Measurements from ENCODE around the gene MYO3B.

DNA sequence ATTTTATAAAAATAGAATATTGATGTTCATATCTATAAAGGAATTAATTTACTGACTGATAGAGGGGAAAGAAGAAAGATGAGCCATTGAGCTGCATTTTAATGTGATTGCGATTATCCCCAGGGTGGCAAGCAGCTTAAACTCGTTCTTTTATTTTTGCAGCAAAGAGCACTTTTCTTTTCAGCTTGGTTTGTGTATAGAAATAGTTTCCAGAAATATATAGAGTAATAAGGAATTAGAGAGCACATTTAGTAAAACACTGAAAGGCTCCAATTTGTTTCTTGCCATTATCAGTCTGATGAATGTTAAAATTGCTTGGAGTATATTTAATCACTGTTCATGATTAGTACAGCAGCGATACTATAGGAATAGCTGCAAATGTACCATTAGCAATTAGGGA is 119.5 kb downstream of the MYO3B start:
- no peak for TF ChIP-seq CTCF (IDR thresholded peaks at IDR 0.05)
- no peak for TF ChIP-seq ELK1 (IDR thresholded peaks at IDR 0.05; ENCODE audit: low read depth, low read length)
- TF ChIP-seq ESRRA (IDR thresholded peaks at IDR 0.05; ENCODE audit: borderline replicate concordance, low read length) = no peak
- TF ChIP-seq SMC3 (IDR thresholded peaks at IDR 0.05) = no peak
- TF ChIP-seq POLR2A (IDR thresholded peaks at IDR 0.05; ENCODE audit: low read length) = no peak
- TF ChIP-seq ZFP36 (IDR thresholded peaks at IDR 0.05; ENCODE audit: borderline replicate concordance, partially characterized antibody) = no peak
- no peak for TF ChIP-seq CHD4 (IDR thresholded peaks at IDR 0.05; ENCODE audit: borderline replicate concordance)
- TF ChIP-seq HDAC2 (IDR thresholded peaks at IDR 0.05) = no peak
- TF ChIP-seq CHD2 (IDR thresholded peaks at IDR 0.05; ENCODE audit: low read length, partially characterized antibody) = no peak
- no peak for TF ChIP-seq JUNB (IDR thresholded peaks at IDR 0.05)
